HG02642 (cell line): ENCODE data around the gene CLN6.

Experiments
- ATAC-seq: cut with Tn5 transposase; IDR thresholded peaks from one replicate; pipeline ENCODE4 v1.9.1; 2021; ENCODE audit warnings: mild to moderate bottlenecking; ENCODE audit not compliant: unreplicated experiment, poor library complexity

CLN6 gene

GRCh38 chr15:68229386-68230156 is at the start of gene CLN6:
Gene CLN6, minus strand, starts transcription at chr15:68229728. Its CDS starts 144 bp downstream, at chr15:68229584.
- ATAC-seq = peak; percentile 83

GRCh38 chr15:68278595-68279405 is 49.3 kb upstream of the CLN6 start:
- ATAC-seq = no peak

- no peak for ATAC-seq
These were observed 48.7 kb upstream of the CLN6 start for GRCh38 chr15:68278345-68278594.

GRCh38 chr15:68277603-68278344 is 48.2 kb upstream of the CLN6 start, which contains the start of gene FEM1B:
Gene FEM1B, plus strand, starts transcription at chr15:68277745. Its CDS starts 673 bp downstream, at chr15:68278418.
- peak; percentile 78 for ATAC-seq

- ATAC-seq = peak; percentile 18
These were observed 47.6 kb upstream of the CLN6 start for GRCh38 chr15:68277131-68277602.

- ATAC-seq = no peak
These were observed 47.1 kb upstream of the CLN6 start for GRCh38 chr15:68276668-68277067.

- no peak for ATAC-seq
These were observed 45.7 kb upstream of the CLN6 start for GRCh38 chr15:68275165-68275746.

GRCh38 chr15:68274201-68274848 is 44.8 kb upstream of the CLN6 start:
- ATAC-seq = no peak

GRCh38 chr15:68272721-68273271 is 43.3 kb upstream of the CLN6 start:
- ATAC-seq = no peak

GRCh38 chr15:68271854-68272471 is 42.4 kb upstream of the CLN6 start:
- no peak for ATAC-seq

- no peak for ATAC-seq
These were observed 38.9 kb upstream of the CLN6 start for GRCh38 chr15:68268405-68268804.

- no peak for ATAC-seq
These were observed 36.1 kb upstream of the CLN6 start for GRCh38 chr15:68265674-68266073.

- no peak for ATAC-seq
These were observed 35.6 kb upstream of the CLN6 start for GRCh38 chr15:68265081-68265480.

GRCh38 chr15:68264282-68264681 is 34.8 kb upstream of the CLN6 start:
- ATAC-seq = no peak

- ATAC-seq = no peak
These were observed 33.2 kb upstream of the CLN6 start for GRCh38 chr15:68262514-68263356.

- no peak for ATAC-seq
These were observed 32.5 kb upstream of the CLN6 start for GRCh38 chr15:68261980-68262379.

- no peak for ATAC-seq
These were observed 31.7 kb upstream of the CLN6 start for GRCh38 chr15:68261241-68261640.

GRCh38 chr15:68259883-68260282 is 30.4 kb upstream of the CLN6 start:
- ATAC-seq = no peak
